HEK293 (cell line): ENCODE data around the gene ADAMTS13.

Experiments used
- BCL11A ChIP-seq: fragments of 450-650 bp; formaldehyde crosslinking; IDR thresholded peaks from 2 replicates; pipeline ENCODE4 v1.5.1; 2016; ENCODE audit warnings: low read depth, missing biosample characterization, missing genetic modification characterization
- CTCF ChIP-seq: fragments of 450-650 bp; formaldehyde crosslinking; IDR thresholded peaks from 2 replicates; pipeline ENCODE4 v1.5.1; 2016; ENCODE audit warnings: missing biosample characterization, missing genetic modification characterization
- ZBTB49 ChIP-seq: fragments of 450-650 bp; formaldehyde crosslinking; IDR thresholded peaks from 2 replicates; pipeline ENCODE4 v1.5.1; 2016; ENCODE audit warnings: missing biosample characterization, missing genetic modification characterization, low read depth
- ZBTB8A ChIP-seq: fragments of 450-650 bp; formaldehyde crosslinking; IDR thresholded peaks from 2 replicates; pipeline ENCODE4 v1.5.1; 2016; ENCODE audit warnings: missing biosample characterization, missing genetic modification characterization
- ZNF121 ChIP-seq: fragments of 450-650 bp; formaldehyde crosslinking; IDR thresholded peaks from 2 replicates; pipeline ENCODE4 v1.5.1; 2016; ENCODE audit warnings: missing biosample characterization, missing genetic modification characterization
- ZNF239 ChIP-seq: fragments of 450-650 bp; formaldehyde crosslinking; IDR thresholded peaks from 2 replicates; pipeline ENCODE4 v1.5.1; 2016; ENCODE audit warnings: missing biosample characterization, missing genetic modification characterization
- ZNF24 ChIP-seq: fragments of 450-650 bp; formaldehyde crosslinking; IDR thresholded peaks from 2 replicates; pipeline ENCODE4 v1.5.1; 2016; ENCODE audit warnings: missing biosample characterization, missing genetic modification characterization
- ZNF248 ChIP-seq: fragments of 450-650 bp; formaldehyde crosslinking; IDR thresholded peaks from 2 replicates; pipeline ENCODE4 v1.5.1; 2017; ENCODE audit warnings: missing biosample characterization, missing genetic modification characterization
- ZNF639 ChIP-seq: fragments of 450-650 bp; formaldehyde crosslinking; IDR thresholded peaks from 2 replicates; pipeline ENCODE4 v1.5.1; 2016; ENCODE audit warnings: missing biosample characterization, missing genetic modification characterization
- ZNF792 ChIP-seq: fragments of 450-650 bp; formaldehyde crosslinking; IDR thresholded peaks from 2 replicates; pipeline ENCODE4 v1.5.1; 2016; ENCODE audit warnings: missing biosample characterization, missing genetic modification characterization

- TF ChIP-seq BCL11A (tag by site-specific recombination), result no peak
- no peak for TF ChIP-seq ZBTB8A (tag by site-specific recombination)
- no peak for TF ChIP-seq ZNF239
- no peak for TF ChIP-seq ZNF121
- TF ChIP-seq ZNF639 (tag by site-specific recombination), result no peak
- TF ChIP-seq ZNF248 (tag by site-specific recombination), result peak; percentile 70; the same call in 1 of the 2 replicates
- no peak for TF ChIP-seq CTCF (tag by site-specific recombination)
- no peak for TF ChIP-seq ZBTB49 (tag by site-specific recombination)
- TF ChIP-seq ZNF24 (tag by site-specific recombination), result no peak
- TF ChIP-seq ZNF792 (tag by site-specific recombination), result no peak
These were observed 38.7 kb upstream of the ADAMTS13 start for GRCh38 chr9:133383438-133383837.
